ENCODE results near the gene FGFR2.
A peak's percentile ranks its signal among the peaks of the same experiment; 100 is the strongest.
"Not testable (repeated sequence)": the region's sequence is repeated elsewhere in the genome, so short reads cannot be mapped to it uniquely, and the experiment has no call there.

FGFR2 gene

DNA sequence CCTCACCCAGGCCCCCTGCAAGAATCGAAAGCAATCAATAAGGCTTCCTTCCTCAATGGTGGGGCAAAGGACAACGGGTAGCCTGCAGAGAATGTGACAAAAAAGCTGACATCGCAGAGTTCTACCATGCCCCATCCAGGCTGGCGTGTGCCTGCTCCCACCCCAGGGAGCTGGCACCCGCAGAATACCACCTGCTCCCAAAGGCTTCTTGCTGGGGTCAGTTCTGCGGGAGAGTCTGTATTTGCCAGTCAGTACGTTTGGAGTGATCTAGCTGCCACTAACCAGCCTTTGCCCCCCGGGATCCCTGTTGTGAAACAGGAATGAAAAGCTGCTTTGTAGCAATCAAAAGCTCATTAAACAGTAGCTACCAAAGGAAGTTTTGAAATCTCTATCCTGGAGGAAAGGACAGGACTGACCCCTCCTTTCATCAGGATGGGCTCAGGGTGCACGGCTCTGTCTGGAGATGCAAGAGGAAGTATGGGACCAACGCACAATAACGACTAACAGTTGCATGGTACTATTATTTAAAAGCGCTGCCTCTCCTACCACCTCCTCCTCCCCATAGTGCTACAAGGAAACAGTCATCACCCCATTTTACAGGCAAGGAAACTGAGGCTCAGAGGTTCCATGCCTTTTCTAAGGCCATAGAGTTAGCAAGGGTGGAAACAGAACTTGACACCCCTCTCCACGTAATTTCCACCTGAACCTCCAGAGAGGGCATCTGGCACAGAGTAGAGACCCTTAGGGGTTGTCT is 67.0 kb downstream of the FGFR2 start:
- Histone ChIP-seq H3K27ac (no peak overlapping the region), H3K4me3 (no peak overlapping the region)

GRCh38 chr10:121530481-121531075 is 67.7 kb downstream of the FGFR2 start:
- H3K27ac ChIP-seq, result no peak overlapping the region

GRCh38 chr10:121527690-121528089 is 70.6 kb downstream of the FGFR2 start:
- Histone ChIP-seq H3K27ac (no peak overlapping the region), H3K4me3 (no peak overlapping the region)

More at GRCh38 chr10:121530481-121531075, 67.7 kb downstream of the FGFR2 start:
- H3K4me3 ChIP-seq, result no peak overlapping the region

DNA sequence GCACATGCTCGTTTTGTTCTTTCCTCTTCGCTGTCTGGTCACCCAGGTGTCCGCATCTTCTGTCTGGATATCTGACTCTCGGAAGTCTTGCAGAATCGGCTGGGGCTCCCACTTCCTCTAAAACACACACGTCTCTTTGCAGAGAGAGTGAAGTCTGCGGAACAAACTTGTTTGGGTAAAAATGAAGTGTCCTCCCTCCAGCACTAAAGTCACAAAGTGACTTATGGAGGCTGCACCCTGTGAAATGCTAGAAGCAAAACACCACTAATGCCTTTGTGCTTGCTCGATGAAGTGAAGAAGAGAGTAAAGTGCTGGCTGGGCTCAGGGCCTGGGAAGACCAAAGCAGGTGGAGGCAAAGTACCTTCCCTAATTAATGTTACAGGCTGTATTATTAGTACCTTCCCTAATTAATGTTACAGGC is 71.4 kb downstream of the FGFR2 start:
- H3K27ac ChIP-seq, result peak overlapping the region in 11 of 21 experiments; percentile 1 to 79 (median 57)

GRCh38 chr10:121526135-121526790 is 72.0 kb downstream of the FGFR2 start:
- Histone ChIP-seq H3K27ac (peak overlapping the region in 14 of 21 experiments; percentile 25 to 84 (median 70)), H3K4me3 (no peak overlapping the region)

More for the DNA sequence above, 71.4 kb downstream of the FGFR2 start:
- no peak overlapping the region for H3K4me3 ChIP-seq

GRCh38 chr10:121525251-121526134 is 72.8 kb downstream of the FGFR2 start:
- Histone ChIP-seq H3K4me3 (no peak overlapping the region), H3K27ac (peak overlapping the region in 14 of 21 experiments; percentile 25 to 84 (median 70))

- no peak overlapping the region for H3K4me3 ChIP-seq
- peak overlapping the region in 12 of 21 experiments; percentile 17 to 84 (median 69) for H3K27ac ChIP-seq
Observed at GRCh38 chr10:121524157-121524817, 74.0 kb downstream of the FGFR2 start.

DNA sequence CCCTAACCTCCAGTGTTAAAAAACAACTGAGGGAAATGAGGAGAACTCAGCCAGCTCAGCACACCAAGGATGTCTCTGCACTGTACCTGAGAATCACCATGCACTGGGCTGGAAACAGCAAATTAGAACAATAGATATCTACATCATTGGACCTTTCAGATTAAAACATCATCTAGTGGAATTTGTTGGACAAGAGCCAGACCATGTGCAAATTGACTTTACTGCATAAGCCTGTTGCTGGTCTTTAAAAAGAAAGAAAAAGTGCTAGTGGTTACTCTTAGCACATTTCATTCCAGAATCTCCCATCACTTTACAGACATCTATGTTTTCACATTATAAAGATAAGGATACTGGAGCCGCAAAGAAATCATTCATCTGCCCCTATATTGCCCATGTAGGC is 75.4 kb downstream of the FGFR2 start:
- H3K27ac ChIP-seq, result peak overlapping the region in 11 of 21 experiments; percentile 1 to 78 (median 50)
- no peak overlapping the region for H3K4me3 ChIP-seq

DNA sequence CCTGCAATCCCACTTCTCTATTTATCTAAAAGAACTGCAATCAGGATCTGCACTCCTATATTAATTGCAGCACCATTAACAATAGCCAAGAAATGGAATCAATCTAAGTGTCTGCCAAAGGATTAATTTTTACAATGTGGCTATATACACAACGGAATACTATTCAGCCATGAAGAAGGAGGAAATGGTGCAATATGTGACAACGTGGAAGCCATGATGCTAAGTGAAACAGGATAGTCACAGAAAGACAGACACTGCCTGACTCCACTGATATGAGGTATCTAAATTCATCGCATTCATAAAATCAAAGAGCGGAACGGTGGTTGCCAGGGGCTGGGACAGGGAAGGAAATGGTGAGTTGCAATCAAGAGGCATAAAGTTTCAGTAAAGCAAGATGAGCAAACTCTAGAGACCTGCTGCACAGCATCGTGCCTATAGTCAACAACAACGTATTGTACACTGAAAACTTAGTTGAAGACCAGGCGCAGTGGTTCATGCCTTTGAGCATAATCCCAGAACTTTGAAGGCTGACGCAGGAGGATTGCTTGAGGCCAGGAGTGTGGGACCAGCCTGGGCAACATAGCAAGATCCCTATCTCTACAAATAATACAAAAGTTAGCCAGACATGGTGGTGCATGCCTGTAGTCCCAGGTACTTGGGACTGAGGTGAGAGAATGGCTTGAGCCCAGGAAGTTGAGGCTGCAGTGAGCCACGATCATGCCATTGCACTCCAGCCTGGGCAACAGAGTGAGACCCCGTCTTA is 76.3 kb downstream of the FGFR2 start:
- peak overlapping the region in 1 of 21 experiments; percentile 50 for H3K27ac ChIP-seq

GRCh38 chr10:121520526-121520925 is 77.7 kb downstream of the FGFR2 start:
- H3K27ac ChIP-seq, H3K4me3 ChIP-seq: not testable (repeated sequence)

More for the DNA sequence above, 76.3 kb downstream of the FGFR2 start:
- no peak overlapping the region for H3K4me3 ChIP-seq

- H3K4me3 ChIP-seq, result no peak overlapping the region
- H3K27ac ChIP-seq, result no peak overlapping the region
Observed at GRCh38 chr10:121519901-121520493, 78.2 kb downstream of the FGFR2 start.

GRCh38 chr10:121519411-121519810 is 78.8 kb downstream of the FGFR2 start:
- Histone ChIP-seq H3K4me3 (no peak overlapping the region), H3K27ac (no peak overlapping the region)

- H3K27ac ChIP-seq, result no peak overlapping the region
- H3K4me3 ChIP-seq, result no peak overlapping the region
Observed at GRCh38 chr10:121518333-121518732, 79.9 kb downstream of the FGFR2 start.

DNA sequence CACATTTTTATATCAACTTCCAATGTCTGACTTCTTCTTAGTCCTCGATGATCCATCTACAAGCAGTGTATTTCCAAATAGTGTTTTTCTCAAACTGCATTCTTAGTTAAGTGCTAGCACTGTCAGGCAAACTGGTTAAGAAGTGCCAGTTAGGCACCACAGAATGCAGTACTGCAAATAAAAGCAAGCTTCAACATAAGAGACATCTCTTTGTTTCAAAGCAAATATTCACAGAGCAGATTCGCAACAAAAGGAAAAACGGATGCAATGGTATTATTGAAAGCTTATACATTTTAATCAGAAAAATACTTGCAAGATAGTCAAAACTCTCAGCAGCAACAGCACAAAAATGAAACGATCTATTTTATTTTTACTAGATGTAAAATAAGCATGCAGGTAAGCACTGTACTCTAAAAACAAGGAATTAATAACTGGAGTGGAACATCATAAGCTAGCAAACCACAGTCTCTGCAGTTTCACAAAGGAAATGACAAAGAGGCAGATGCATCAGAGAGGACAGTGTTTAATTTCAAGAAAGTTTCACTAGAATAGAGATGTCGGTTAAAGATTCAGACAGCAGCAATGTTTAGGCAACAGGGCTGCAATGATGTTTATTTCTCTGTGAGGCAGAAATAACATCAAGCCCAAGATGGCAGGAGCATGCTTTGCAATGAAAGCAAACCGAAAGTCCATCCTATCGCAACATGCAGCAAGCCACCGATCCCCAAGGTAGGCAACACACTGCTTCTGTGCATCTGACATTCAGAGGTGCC is 82.0 kb downstream of the FGFR2 start:
- peak overlapping the region in 1 of 21 experiments; percentile 29 for H3K27ac ChIP-seq
- H3K4me3 ChIP-seq, result no peak overlapping the region

- Histone ChIP-seq H3K27ac (no peak overlapping the region), H3K4me3 (no peak overlapping the region)
Observed at GRCh38 chr10:121514141-121514865, 83.9 kb downstream of the FGFR2 start.

- H3K4me3 ChIP-seq, result no peak overlapping the region
- no peak overlapping the region for H3K27ac ChIP-seq
Observed at GRCh38 chr10:121511943-121512342, 86.3 kb downstream of the FGFR2 start.

GRCh38 chr10:121511460-121511859 is 86.8 kb downstream of the FGFR2 start:
- Histone ChIP-seq H3K4me3 (no peak overlapping the region), H3K27ac (no peak overlapping the region)
